ENCODE data around the gene MAML2.

DNA sequence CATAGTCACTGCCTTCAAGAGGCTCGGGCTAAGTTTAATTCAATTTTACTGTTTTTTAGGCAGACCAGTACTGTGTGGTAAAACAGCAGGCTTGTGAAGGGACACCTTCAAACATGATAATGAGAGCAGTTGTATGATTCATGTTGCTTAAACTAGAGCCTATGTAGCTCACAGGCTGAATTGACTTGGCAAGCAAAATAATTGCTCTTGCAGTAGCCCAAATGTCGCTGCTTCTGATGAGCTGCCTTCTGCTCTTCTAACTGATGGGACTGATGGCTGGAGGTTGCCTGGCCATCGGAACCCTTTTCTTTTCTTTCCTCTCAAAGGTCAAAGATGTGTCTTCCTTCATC is 137.6 kb downstream of the MAML2 start:
- TF ChIP-seq, protein P1, sequence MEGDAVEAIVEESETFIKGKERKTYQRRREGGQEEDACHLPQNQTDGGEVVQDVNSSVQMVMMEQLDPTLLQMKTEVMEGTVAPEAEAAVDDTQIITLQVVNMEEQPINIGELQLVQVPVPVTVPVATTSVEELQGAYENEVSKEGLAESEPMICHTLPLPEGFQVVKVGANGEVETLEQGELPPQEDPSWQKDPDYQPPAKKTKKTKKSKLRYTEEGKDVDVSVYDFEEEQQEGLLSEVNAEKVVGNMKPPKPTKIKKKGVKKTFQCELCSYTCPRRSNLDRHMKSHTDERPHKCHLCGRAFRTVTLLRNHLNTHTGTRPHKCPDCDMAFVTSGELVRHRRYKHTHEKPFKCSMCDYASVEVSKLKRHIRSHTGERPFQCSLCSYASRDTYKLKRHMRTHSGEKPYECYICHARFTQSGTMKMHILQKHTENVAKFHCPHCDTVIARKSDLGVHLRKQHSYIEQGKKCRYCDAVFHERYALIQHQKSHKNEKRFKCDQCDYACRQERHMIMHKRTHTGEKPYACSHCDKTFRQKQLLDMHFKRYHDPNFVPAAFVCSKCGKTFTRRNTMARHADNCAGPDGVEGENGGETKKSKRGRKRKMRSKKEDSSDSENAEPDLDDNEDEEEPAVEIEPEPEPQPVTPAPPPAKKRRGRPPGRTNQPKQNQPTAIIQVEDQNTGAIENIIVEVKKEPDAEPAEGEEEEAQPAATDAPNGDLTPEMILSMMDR (conservative IDR thresholded peaks at IDR 0.05) = no peak
- TF ChIP-seq ZFX (IDR thresholded peaks at IDR 0.05) = no peak

Measured in C4-2B (cell line).